Right hindlimb (tissue), 1 donor: ENCODE measurements around the gene ASGR2.
"Not testable (repeated sequence)": the region's sequence is repeated elsewhere in the genome, so short reads cannot be mapped to it uniquely, and the experiment has no call there.

Source experiments
- DNase-seq: peaks from one replicate; pipeline ENCODE4 v3.0.0-alpha.2; 2018

Gene ASGR2

GRCh38 chr17:7098802-7099459, 15.7 kb downstream of the ASGR2 start:
- DNase-seq: no peak

- DNase-seq: no peak
Measured at GRCh38 chr17:7097940-7098339, 16.7 kb downstream of the ASGR2 start.

GRCh38 chr17:7095625-7096024, 19.0 kb downstream of the ASGR2 start:
- no peak for DNase-seq

GRCh38 chr17:7094652-7095019, 20.0 kb downstream of the ASGR2 start:
- no peak for DNase-seq

GRCh38 chr17:7091311-7092005, 23.2 kb downstream of the ASGR2 start:
- DNase-seq: not testable (repeated sequence)

GRCh38 chr17:7089570-7089969, 25.1 kb downstream of the ASGR2 start:
- DNase-seq: not testable (repeated sequence)

GRCh38 chr17:7088442-7088841, 26.2 kb downstream of the ASGR2 start:
- not testable (repeated sequence) for DNase-seq

- DNase-seq: no peak
Measured at GRCh38 chr17:7084088-7084487, 30.5 kb downstream of the ASGR2 start.

GRCh38 chr17:7083592-7083991, 31.0 kb downstream of the ASGR2 start:
- DNase-seq: no peak

- no peak for DNase-seq
Measured at GRCh38 chr17:7081341-7082062, 33.1 kb downstream of the ASGR2 start.

- no peak for DNase-seq
Measured at GRCh38 chr17:7080456-7081041, 34.1 kb downstream of the ASGR2 start.

GRCh38 chr17:7079581-7080455, 34.8 kb downstream of the ASGR2 start, which contains the start of gene CLEC10A:
Gene CLEC10A (minus strand): TSS chr17:7080251. CDS start chr17:7078812, 1,439 bp downstream.
- no peak for DNase-seq

- DNase-seq: no peak
Measured at GRCh38 chr17:7078711-7079110, 35.9 kb downstream of the ASGR2 start.

- no peak for DNase-seq
Measured at GRCh38 chr17:7077911-7078546, 36.6 kb downstream of the ASGR2 start.

- no peak for DNase-seq
Measured at GRCh38 chr17:7074931-7075330, 39.7 kb downstream of the ASGR2 start.

- no peak for DNase-seq
Measured at GRCh38 chr17:7072406-7072805, 42.2 kb downstream of the ASGR2 start.

GRCh38 chr17:7070712-7071111, 43.9 kb downstream of the ASGR2 start:
- no peak for DNase-seq

GRCh38 chr17:7068268-7068667, 46.4 kb downstream of the ASGR2 start:
- DNase-seq: no peak

GRCh38 chr17:7067198-7067597, 47.4 kb downstream of the ASGR2 start:
- DNase-seq: no peak

GRCh38 chr17:7064261-7064660, 50.4 kb downstream of the ASGR2 start:
- DNase-seq: peak; percentile 65

- DNase-seq: no peak
Measured at GRCh38 chr17:7063518-7064094, 51.0 kb downstream of the ASGR2 start.
